K562 (cell line): ENCODE results near the gene STAP1. TPM values are rescaled to one million over a fixed set of nuclear protein-coding genes. Genes with fewer than 3 reads are reported as not detected.

ENCODE experiments used
- CBX3 ChIP-seq, 2 experiments: IDR thresholded peaks; 1 replicate in 1 of 2; 2 replicates in 1 of 2; pipeline ENCODE4 v1.6.1; 2012; ENCODE audit warnings: inconsistent platforms in 2 of 2, low read length in 2 of 2, borderline replicate concordance in 1 of 2, control low read depth in 1 of 2
- E2F8 ChIP-seq: fragments of 450-650 bp; IDR thresholded peaks from 2 replicates; pipeline ENCODE4 v1.7.1; 2018; ENCODE audit warnings: mild to moderate bottlenecking, low read depth; ENCODE audit not compliant: partially characterized antibody
- EP400 ChIP-seq: fragments of 450-650 bp; IDR thresholded peaks from 2 replicates; pipeline ENCODE4 v1.6.1; 2017; ENCODE audit warnings: antibody characterized with exemption, mild to moderate bottlenecking, moderate library complexity
- ETV5 ChIP-seq: sonication (generic); formaldehyde crosslinking; IDR thresholded peaks from 2 replicates; pipeline ENCODE4 v1.4.0; 2020; ENCODE audit warnings: low read depth, mild to moderate bottlenecking, missing genetic modification reagents
- FOXM1 ChIP-seq, 2 experiments: fragments of 450-650 bp in 1 of 2; sonication (generic) in 1 of 2; formaldehyde crosslinking in 1 of 2; IDR thresholded peaks; 2 replicates each; pipeline versions ENCODE4 v1.6.1 to v1.9.0; 2017 to 2022; ENCODE audit warnings: low read depth in 2 of 2, mild to moderate bottlenecking in 2 of 2, missing genetic modification reagents in 1 of 2, moderate library complexity in 1 of 2
- MAFG ChIP-seq: fragments of 450-650 bp; conservative IDR thresholded peaks from 2 replicates; pipeline ENCODE4 v1.6.1; 2016; ENCODE audit warnings: missing genetic modification characterization, missing compliant biosample characterization
- MLX ChIP-seq, 2 experiments: fragments of 450-650 bp in 1 of 2; sonication (generic) in 1 of 2; formaldehyde crosslinking; conservative IDR thresholded peaks; 2 replicates each; pipeline versions ENCODE4 v1.4.0 to v1.8.1; 2020 to 2022; ENCODE audit warnings: mild to moderate bottlenecking in 1 of 2, missing genetic modification reagents in 1 of 2
- MXD1 ChIP-seq: fragments of 250-450 bp; sonication (Bioruptor Pico); IDR thresholded peaks from 2 replicates; pipeline ENCODE4 v1.8.0; 2021; ENCODE audit warnings: borderline replicate concordance, mild to moderate bottlenecking, moderate library complexity; ENCODE audit not compliant: poor library complexity, severe bottlenecking
- PATZ1 ChIP-seq: fragments of 250-450 bp; sonication (Bioruptor Pico); IDR thresholded peaks from 2 replicates; pipeline ENCODE4 v1.5.0; 2020; ENCODE audit warnings: mild to moderate bottlenecking, borderline replicate concordance
- SMAD4 ChIP-seq: fragments of 250-450 bp; sonication (Bioruptor Pico); conservative IDR thresholded peaks from 2 replicates; pipeline ENCODE4 v1.8.0; 2021; ENCODE audit warnings: inconsistent platforms, mild to moderate bottlenecking, moderate library complexity
- SRSF3 ChIP-seq: fragments of 200-400 bp; formaldehyde crosslinking; IDR thresholded peaks from 2 replicates; pipeline ENCODE4 v1.6.1; 2016; ENCODE audit warnings: mild to moderate bottlenecking, low read length, moderate library complexity; ENCODE audit not compliant: insufficient read depth
- TBP ChIP-seq: optimal IDR thresholded peaks from 2 replicates; pipeline ENCODE3; 2011; ENCODE audit warnings: low read depth, low read length, improper control_type of control experiment
- ZC3H8 ChIP-seq: fragments of 450-650 bp; IDR thresholded peaks from 2 replicates; pipeline ENCODE4 v1.6.1; 2017
- ZNF518B ChIP-seq: fragments of 250-450 bp; sonication (Bioruptor Pico); IDR thresholded peaks from 2 replicates; pipeline ENCODE4 v1.5.0; 2021; ENCODE audit warnings: mild to moderate bottlenecking, moderate library complexity
- ZNF589 ChIP-seq: fragments of 200-800 bp; sonication (Bioruptor generic); IDR thresholded peaks from 2 replicates; pipeline ENCODE4 v1.6.1; 2016; ENCODE audit warnings: low read depth, missing genetic modification characterization, missing compliant biosample characterization
- polyA plus RNA-seq, 8 experiments: library from polyadenylated mRNA; depleted of rRNA in 4 of 8; stranded (reverse) in 5 of 8; unstranded in 3 of 8; fragments of >200 nt; fragmentation: Nextera tagmentation in 2 of 8; fragmentation: Illumina TruSeq in 1 of 8; extraction: Ambion mirVana in 2 of 8; extraction: Trizol in 1 of 8; gene quantifications; 2 replicates each; pipeline versions ENCODE4 v1.2.1 to v1.2.3, GENCODE V29; 2011 to 2014; ENCODE audit warnings: inconsistent platforms in 1 of 8, missing spikeins in 1 of 8
- total RNA-seq, 7 experiments: library from RNA; depleted of rRNA in 6 of 7; stranded (reverse); fragments of >200 nt in 6 of 7; fragmentation: Illumina TruSeq in 2 of 7; extraction: Trizol in 2 of 7; gene quantifications; 2 replicates each; pipeline versions ENCODE4 v1.2.1 to v1.2.3, GENCODE V29; 2011 to 2021; ENCODE audit warnings: low replicate concordance in 1 of 7

The STAP1 gene
- total and polyA plus RNA-seq, 9 of the 15 experiments (the other 6 are each of a cell fraction or from before 2014, with no cell fraction given), result 0.50 to 5.6 (median 1.4) TPM

GRCh38 chr4:67545199-67546003 lies 13.1 kb upstream of the STAP1 start, which contains the start of gene CENPC (continued):
- 0 out of 2 replicates have a peak, but pooled peaks have one; percentile 43 for TF ChIP-seq SRSF3
- TF ChIP-seq CBX3 (IDR thresholded peaks at IDR 0.05; ENCODE audit: borderline replicate concordance in 1 of 2, low read length in 2 of 2), result peak in 1 of 2 experiments; percentile 74; a peak in 2 of 3 replicates
- peak; percentile 97 for TF ChIP-seq FOXM1 (IDR thresholded peaks at IDR 0.05; ENCODE audit: low read depth)
- TF ChIP-seq FOXM1 (CRISPR knock-in tag; IDR thresholded peaks at IDR 0.05; ENCODE audit: low read depth), result peak; percentile 52; the same call in 1 of the 2 replicates
- TF ChIP-seq MXD1 (CRISPR knock-in tag), result no peak
- TF ChIP-seq MLX (CRISPR knock-in tag; conservative IDR thresholded peaks at IDR 0.05), result no peak
- TF ChIP-seq TBP, result peak; percentile 92
- no peak; the same call in none of the 2 replicates for TF ChIP-seq SMAD4 (CRISPR knock-in tag)
- peak; percentile 84 for TF ChIP-seq EP400
- no peak for TF ChIP-seq PATZ1
- 0 out of 2 replicates have a peak, but pooled peaks have one; percentile 50 for TF ChIP-seq ZC3H8
- TF ChIP-seq ETV5 (CRISPR knock-in tag), result peak; percentile 87; the same call in 1 of the 2 replicates
- no peak for TF ChIP-seq MAFG (tag)
- no peak for TF ChIP-seq ZNF589 (CRISPR knock-in tag)
- peak; percentile 41 for TF ChIP-seq E2F8
- TF ChIP-seq ZNF518B (CRISPR knock-in tag), result no peak
